Right lobe of liver (tissue), 6 donors: Measurements from ENCODE around the gene SLC44A1. TPM values are rescaled to one million over a fixed set of nuclear protein-coding genes. Genes with fewer than 3 reads are reported as not detected.

Source experiments
- ATAC-seq, 4 donors: fragments of 200-7000 bp; cut with Tn5 transposase; one replicate each; pipeline ENCODE4 v1.9.1; 2020; ENCODE audit warnings: mild to moderate bottlenecking in 4 of 4, moderate library complexity in 4 of 4
- DNase-seq, 3 donors: peaks; one replicate each; pipeline ENCODE4 v3.0.0-alpha.2; 2020
- H3K27ac ChIP-seq, 3 donors: fragments of 200-600 bp; one replicate each; pipeline ENCODE4 v1.8.0; 2022
- H3K27me3 ChIP-seq, 2 donors: fragments of 200-600 bp; one replicate each; pipeline ENCODE4 v1.8.0; 2022
- H3K36me3 ChIP-seq, 4 donors: fragments of 200-600 bp; sonication (generic) in 1 of 4; one replicate each; pipeline versions ENCODE4 v1.5.1 to v1.8.0; 2017 to 2022; ENCODE audit warnings: control low read depth in 1 of 4
- H3K4me1 ChIP-seq, 4 donors: fragments of 200-600 bp; sonication (generic) in 1 of 4; one replicate each; pipeline versions ENCODE4 v1.5.1 to v1.8.0; 2017 to 2022; ENCODE audit warnings: control low read depth in 1 of 4
- H3K4me3 ChIP-seq, 3 donors: fragments of 200-600 bp; one replicate each; pipeline ENCODE4 v1.8.0; 2022
- H3K9me3 ChIP-seq, 4 donors: fragments of 200-600 bp; sonication (generic) in 1 of 4; one replicate each; pipeline versions ENCODE4 v1.5.1 to v1.8.0; 2017 to 2022; ENCODE audit warnings: control low read depth in 1 of 4
- CTCF ChIP-seq, 4 donors: fragments of 200-600 bp in 3 of 4; fragments of 450-650 bp in 1 of 4; IDR thresholded peaks; one replicate each; pipeline versions ENCODE4 v1.5.1 to v1.8.0; 2016 to 2022; ENCODE audit warnings: antibody characterized with exemption in 4 of 4, mild to moderate bottlenecking in 2 of 4
- POLR2A ChIP-seq: fragments of 450-650 bp; IDR thresholded peaks from one replicate; pipeline ENCODE4 v1.6.1; 2017; ENCODE audit warnings: antibody characterized with exemption, mild to moderate bottlenecking
- WGBS: methylation state at CpG from one replicate; pipeline ENCODE4 v1.1.6; 2018; ENCODE audit warnings: low coverage, low lambda C conversion rate; ENCODE audit not compliant: insufficient coverage; ENCODE audit errors: missing lambda C conversion rate; 5-methylcytosine and 5-hydroxymethylcytosine counted together
- intact Hi-C, 2 donors: fragments of 100-400 bp; cut with DNase I; formaldehyde crosslinking; loops; one replicate each; pipeline versions ENCODE4 v1.11.2 to v1.14.1; 2022
- total RNA-seq, 6 experiments: library from RNA; depleted of rRNA in 2 of 6; stranded (reverse); fragments of >200 nt in 2 of 6; fragmentation: NEBNext Ultra II Directional in 3 of 6; extraction: Animal tissue kit (Norgen Biotek cat#: 25700) in 3 of 6; gene quantifications; one replicate each; pipeline versions ENCODE4 v1.1.0 to v1.2.4, GENCODE V29; 2016 to 2023
- donor health status: DM: no; HTN: yes; CAD: no.
- donor health status: DM: no; HTN: no; CAD: no.
- donor health status: DM: no; HTN: no; CAD: no.
- donor health status: DM: no; HTN: yes; CAD: no.
- donor health status: DM: no; HTN: yes; CAD: no.

The SLC44A1 gene
- total RNA-seq, 6 experiments from 2014 or later, result 44.7 to 73.2 (median 50.1) TPM

- Histone ChIP-seq H3K36me3 (peaks cover 0 to 14% (median 0%) of the 10 kb centered on the region in 4 donors), H3K9me3 (no peaks in the 10 kb centered on the region), H3K4me3 (no peak overlapping the region), H3K27me3 (no peaks in the 10 kb centered on the region), H3K4me1 (no peaks in the 10 kb centered on the region), H3K27ac (no peak overlapping the region)
- ATAC-seq (no peak), DNase-seq (no peak)
- 95% methylated on average over 3 of the region's 3 CpGs for WGBS
- intact Hi-C loops, result no loop called here
- TF ChIP-seq CTCF (IDR thresholded peaks at IDR 0.05) (no peak), POLR2A (no peak)
Observed at GRCh38 chr9:105355781-105356180, 111.3 kb downstream of the SLC44A1 start.

- H3K4me1 ChIP-seq, result no peaks in the 10 kb centered on the region
- WGBS, result 93% methylated on average over 3 of the region's 3 CpGs
- no peak for TF ChIP-seq POLR2A
- TF ChIP-seq CTCF (IDR thresholded peaks at IDR 0.05), result no peak
- no peaks in the 10 kb centered on the region for H3K9me3 ChIP-seq
- H3K27me3 ChIP-seq, result no peaks in the 10 kb centered on the region
- ATAC-seq (no peak), DNase-seq (no peak)
- no peak overlapping the region for H3K27ac ChIP-seq
- peaks cover 0 to 36% (median 0%) of the 10 kb centered on the region in 4 donors for H3K36me3 ChIP-seq
- H3K4me3 ChIP-seq, result no peak overlapping the region
- intact Hi-C loops, result no loop called here
Observed at GRCh38 chr9:105357937-105358336, 113.5 kb downstream of the SLC44A1 start.

GRCh38 chr9:105359892-105360291 lies 115.4 kb downstream of the SLC44A1 start:
- WGBS, result 85% methylated on average over 2 of the region's 3 CpGs
- intact Hi-C loops, result no loop called here
- Histone ChIP-seq H3K4me1 (no peaks in the 10 kb centered on the region), H3K36me3 (peaks cover 0 to 52% (median 3%) of the 10 kb centered on the region in 4 donors), H3K27me3 (no peaks in the 10 kb centered on the region), H3K27ac (no peak overlapping the region), H3K4me3 (no peak overlapping the region), H3K9me3 (no peaks in the 10 kb centered on the region)
- TF ChIP-seq CTCF (IDR thresholded peaks at IDR 0.05) (no peak), POLR2A (no peak)
- ATAC-seq (no peak), DNase-seq (no peak)

- 77% methylated on average over 1 of the region's 1 CpG for WGBS
- H3K36me3 ChIP-seq, result peaks cover 0 to 56% (median 3%) of the 10 kb centered on the region in 4 donors
- ATAC-seq (peak in 2 of 4 donors; percentile 19 to 24), DNase-seq (no peak)
- no peak overlapping the region for H3K27ac ChIP-seq
- no peaks in the 10 kb centered on the region for H3K9me3 ChIP-seq
- H3K4me3 ChIP-seq, result no peak overlapping the region
- TF ChIP-seq CTCF (IDR thresholded peaks at IDR 0.05) (peak in 1 of 4 donors; percentile 10), POLR2A (no peak)
- no peaks in the 10 kb centered on the region for H3K4me1 ChIP-seq
- intact Hi-C loops, result no loop called here
- no peaks in the 10 kb centered on the region for H3K27me3 ChIP-seq
Observed at GRCh38 chr9:105360344-105360743, 115.9 kb downstream of the SLC44A1 start.

GRCh38 chr9:105361873-105362272 lies 117.4 kb downstream of the SLC44A1 start:
- Histone ChIP-seq H3K36me3 (peaks cover 0 to 65% (median 3%) of the 10 kb centered on the region in 4 donors), H3K9me3 (no peaks in the 10 kb centered on the region), H3K27ac (no peak overlapping the region), H3K27me3 (no peaks in the 10 kb centered on the region), H3K4me3 (no peak overlapping the region), H3K4me1 (no peaks in the 10 kb centered on the region)
- TF ChIP-seq POLR2A (no peak), CTCF (IDR thresholded peaks at IDR 0.05) (no peak)
- intact Hi-C loops, result no loop called here
- WGBS, result 98% methylated on average over 9 of the region's 9 CpGs
- DNase-seq, result no peak
- no peak for ATAC-seq
